Transverse colon (tissue), 4 donors: ENCODE data around the gene PRKCZ.

ENCODE experiments used
- POLR2A ChIP-seq: fragments of 450-650 bp; IDR thresholded peaks from one replicate; pipeline ENCODE4 v1.6.1; 2016; ENCODE audit warnings: antibody characterized with exemption, mild to moderate bottlenecking, moderate library complexity
- POLR2AphosphoS5 ChIP-seq, 3 donors: sonication (generic); formaldehyde crosslinking; IDR thresholded peaks; one replicate each; pipeline ENCODE4 v1.6.1; 2016; ENCODE audit warnings: antibody characterized with exemption in 3 of 3
- TF ChIP-seq, protein P1 (sequence below), 5 experiments: fragments of 200-600 bp in 3 of 5; fragments of 450-650 bp in 2 of 5; sonication (generic) in 3 of 5; IDR thresholded peaks; 1 replicate in 2 of 5; 2 replicates in 3 of 5; pipeline ENCODE4 v1.5.1; 2016 to 2017; ENCODE audit warnings: antibody characterized with exemption in 5 of 5, inconsistent platforms in 3 of 5, mild to moderate bottlenecking in 2 of 5, moderate library complexity in 1 of 5

GRCh38 chr1:2128189-2128901 lies 78.1 kb downstream of the PRKCZ start:
- TF ChIP-seq, protein P1, sequence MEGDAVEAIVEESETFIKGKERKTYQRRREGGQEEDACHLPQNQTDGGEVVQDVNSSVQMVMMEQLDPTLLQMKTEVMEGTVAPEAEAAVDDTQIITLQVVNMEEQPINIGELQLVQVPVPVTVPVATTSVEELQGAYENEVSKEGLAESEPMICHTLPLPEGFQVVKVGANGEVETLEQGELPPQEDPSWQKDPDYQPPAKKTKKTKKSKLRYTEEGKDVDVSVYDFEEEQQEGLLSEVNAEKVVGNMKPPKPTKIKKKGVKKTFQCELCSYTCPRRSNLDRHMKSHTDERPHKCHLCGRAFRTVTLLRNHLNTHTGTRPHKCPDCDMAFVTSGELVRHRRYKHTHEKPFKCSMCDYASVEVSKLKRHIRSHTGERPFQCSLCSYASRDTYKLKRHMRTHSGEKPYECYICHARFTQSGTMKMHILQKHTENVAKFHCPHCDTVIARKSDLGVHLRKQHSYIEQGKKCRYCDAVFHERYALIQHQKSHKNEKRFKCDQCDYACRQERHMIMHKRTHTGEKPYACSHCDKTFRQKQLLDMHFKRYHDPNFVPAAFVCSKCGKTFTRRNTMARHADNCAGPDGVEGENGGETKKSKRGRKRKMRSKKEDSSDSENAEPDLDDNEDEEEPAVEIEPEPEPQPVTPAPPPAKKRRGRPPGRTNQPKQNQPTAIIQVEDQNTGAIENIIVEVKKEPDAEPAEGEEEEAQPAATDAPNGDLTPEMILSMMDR (IDR thresholded peaks at IDR 0.05), result no peak
- TF ChIP-seq POLR2A (no peak), POLR2AphosphoS5 (IDR thresholded peaks at IDR 0.05) (no peak)
